ENCODE measurements around the gene TRAM2.

Gene TRAM2

DNA sequence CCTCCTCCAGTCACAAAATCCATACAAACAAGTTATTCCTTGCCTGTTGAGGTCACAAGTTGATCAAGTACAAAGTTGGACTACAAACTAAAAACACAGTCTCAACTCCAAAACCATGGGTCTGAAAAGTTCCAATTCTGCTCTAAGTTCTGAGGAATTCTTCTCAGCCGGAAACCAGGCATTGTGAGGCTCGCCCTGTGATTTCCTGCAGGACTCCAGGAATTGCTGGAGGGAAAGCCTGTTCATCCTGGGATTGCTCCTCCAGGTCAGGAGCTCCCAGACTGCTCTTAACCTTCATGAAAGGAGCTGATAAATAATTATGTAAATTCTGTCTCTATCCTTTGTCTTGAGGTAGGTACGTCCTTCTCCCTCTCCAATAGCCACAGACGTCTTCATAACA, 8.5 kb downstream of the TRAM2 start:
- H3K27me3 ChIP-seq (ENCODE audit: control insufficient read depth, insufficient read depth, low read length) = no peaks in the 10 kb centered on the region
- H3K27ac ChIP-seq (ENCODE audit: low read length) = no peak overlapping the region
- no peak for DNase-seq (ENCODE audit: low read depth, low spot score)
- no peaks in the 10 kb centered on the region for H3K9me3 ChIP-seq (ENCODE audit: control insufficient read depth, insufficient read depth, low read length)
- no CpG with 5 or more reads among the region's 4 CpGs for WGBS (ENCODE audit: insufficient coverage, insufficient read length)
- peaks cover 7% of the 10 kb centered on the region; the same call in 1 of the 2 replicates for H3K4me1 ChIP-seq (ENCODE audit: control insufficient read depth, insufficient read depth, low read length)
- no peaks in the 10 kb centered on the region for H3K36me3 ChIP-seq (ENCODE audit: control insufficient read depth, insufficient read depth, low read length)
- no peak overlapping the region for H3K4me3 ChIP-seq (ENCODE audit: low read length)

DNA sequence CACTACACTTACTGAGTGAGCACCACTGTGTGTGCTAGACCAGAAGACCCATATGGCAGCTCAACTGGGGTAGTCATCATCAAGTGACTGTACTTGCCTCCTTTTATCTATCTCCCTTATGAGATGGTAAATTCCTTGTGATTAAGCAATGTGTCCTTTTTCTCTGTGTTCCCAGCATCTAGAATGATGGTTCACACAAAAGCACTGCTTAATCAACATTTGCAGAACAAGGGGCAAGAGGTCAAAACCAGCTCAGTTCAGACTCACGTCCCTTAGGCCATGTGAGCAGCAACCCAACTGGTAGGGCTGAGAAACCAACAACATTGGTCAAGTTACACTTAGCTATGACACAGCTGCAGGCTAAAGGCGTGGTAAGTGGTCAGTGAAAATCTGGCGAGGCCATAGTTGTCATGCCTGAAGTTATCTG, 10.0 kb downstream of the TRAM2 start:
- Histone ChIP-seq H3K4me3 (ENCODE audit: low read length) (no peak overlapping the region; the same call in 1 of the 2 replicates), H3K27ac (ENCODE audit: low read length) (no peak overlapping the region), H3K4me1 (ENCODE audit: control insufficient read depth, insufficient read depth, low read length) (peaks cover 5% of the 10 kb centered on the region; the same call in 1 of the 2 replicates), H3K9me3 (ENCODE audit: control insufficient read depth, insufficient read depth, low read length) (no peaks in the 10 kb centered on the region), H3K27me3 (ENCODE audit: control insufficient read depth, insufficient read depth, low read length) (no peaks in the 10 kb centered on the region), H3K36me3 (ENCODE audit: control insufficient read depth, insufficient read depth, low read length) (no peaks in the 10 kb centered on the region)
- DNase-seq (ENCODE audit: low read depth, low spot score) = no peak
- no CpG with 5 or more reads among the region's 3 CpGs for WGBS (ENCODE audit: insufficient coverage, insufficient read length)

DNA sequence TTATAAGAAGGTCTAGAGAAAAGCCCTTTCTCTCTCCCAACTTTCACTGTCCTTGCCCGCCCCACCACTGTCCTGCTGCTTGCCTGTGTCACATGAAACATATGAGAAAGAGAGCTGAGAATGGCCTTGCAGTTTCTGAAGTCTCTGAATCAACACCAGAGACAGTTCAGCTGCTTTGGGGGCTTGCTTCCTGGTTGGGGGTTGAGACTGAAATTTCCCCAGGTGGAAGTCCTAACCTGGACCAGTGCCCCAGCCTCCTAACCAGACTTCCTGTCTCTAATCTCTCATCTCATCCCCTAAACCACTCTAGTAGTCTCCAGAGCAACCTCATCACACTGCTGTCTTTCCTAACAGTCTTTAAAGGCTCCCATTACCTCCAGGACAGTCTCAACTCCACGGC, 10.7 kb downstream of the TRAM2 start:
- Histone ChIP-seq H3K9me3 (ENCODE audit: control insufficient read depth, insufficient read depth, low read length) (no peaks in the 10 kb centered on the region), H3K4me3 (ENCODE audit: low read length) (no peak overlapping the region), H3K27ac (ENCODE audit: low read length) (no peak overlapping the region), H3K27me3 (ENCODE audit: control insufficient read depth, insufficient read depth, low read length) (no peaks in the 10 kb centered on the region), H3K4me1 (ENCODE audit: control insufficient read depth, insufficient read depth, low read length) (peaks cover 5% of the 10 kb centered on the region; the same call in 1 of the 2 replicates), H3K36me3 (ENCODE audit: control insufficient read depth, insufficient read depth, low read length) (no peaks in the 10 kb centered on the region)
- no peak for DNase-seq (ENCODE audit: low read depth, low spot score)
- no CpG with 5 or more reads among the region's 2 CpGs for WGBS (ENCODE audit: insufficient coverage, insufficient read length)

DNA sequence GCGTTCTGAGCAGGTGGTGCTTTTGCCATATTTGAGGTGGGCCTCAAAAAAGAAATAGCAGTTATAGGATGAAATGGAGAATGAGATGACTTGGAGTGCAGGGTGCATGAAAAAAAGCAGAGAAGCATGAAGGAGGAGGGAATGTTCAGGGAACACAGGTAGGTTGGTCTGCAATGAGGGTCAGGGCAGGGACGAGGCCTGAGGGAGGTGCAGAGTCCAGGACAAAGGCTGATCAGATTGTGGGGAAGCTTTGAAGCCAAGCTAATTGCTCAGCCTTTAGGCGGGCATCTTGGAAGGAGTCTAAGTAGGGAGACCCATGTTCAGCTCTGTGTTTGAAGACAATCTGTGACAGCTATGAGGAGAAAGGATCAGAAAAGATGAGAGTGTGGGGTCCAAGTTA, 12.0 kb downstream of the TRAM2 start:
- WGBS (ENCODE audit: insufficient coverage, insufficient read length) = no CpG with 5 or more reads among the region's 3 CpGs
- peaks cover 3% of the 10 kb centered on the region; the same call in 1 of the 2 replicates for H3K4me1 ChIP-seq (ENCODE audit: control insufficient read depth, insufficient read depth, low read length)

DNA sequence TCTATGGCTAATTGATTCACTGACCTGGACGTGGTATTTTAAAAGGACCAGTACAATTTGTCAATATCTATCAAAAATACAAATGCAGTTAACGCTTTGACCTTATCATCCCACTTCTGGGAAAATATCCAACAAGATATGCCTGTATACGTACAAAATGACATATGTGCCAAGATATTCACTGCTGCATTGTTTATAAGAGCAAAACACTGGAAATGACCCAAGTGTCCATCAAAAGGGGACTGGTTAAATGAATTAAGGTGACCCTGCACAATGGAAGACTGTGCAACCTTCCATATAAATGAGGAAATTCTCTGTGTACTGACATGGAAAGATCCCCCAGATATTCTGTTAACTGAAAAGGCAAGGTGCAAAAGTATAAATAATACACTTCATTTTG, 13.9 kb downstream of the TRAM2 start:
- no CpG with 5 or more reads among the region's 3 CpGs for WGBS (ENCODE audit: insufficient coverage, insufficient read length)

More for the DNA sequence above, 12.0 kb downstream of the TRAM2 start:
- H3K36me3 ChIP-seq (ENCODE audit: control insufficient read depth, insufficient read depth, low read length) = no peaks in the 10 kb centered on the region
- DNase-seq (ENCODE audit: low read depth, low spot score) = no peak
- no peak overlapping the region for H3K4me3 ChIP-seq (ENCODE audit: low read length)
- H3K27ac ChIP-seq (ENCODE audit: low read length) = no peak overlapping the region
- H3K9me3 ChIP-seq (ENCODE audit: control insufficient read depth, insufficient read depth, low read length) = no peaks in the 10 kb centered on the region
- no peaks in the 10 kb centered on the region for H3K27me3 ChIP-seq (ENCODE audit: control insufficient read depth, insufficient read depth, low read length)

DNA sequence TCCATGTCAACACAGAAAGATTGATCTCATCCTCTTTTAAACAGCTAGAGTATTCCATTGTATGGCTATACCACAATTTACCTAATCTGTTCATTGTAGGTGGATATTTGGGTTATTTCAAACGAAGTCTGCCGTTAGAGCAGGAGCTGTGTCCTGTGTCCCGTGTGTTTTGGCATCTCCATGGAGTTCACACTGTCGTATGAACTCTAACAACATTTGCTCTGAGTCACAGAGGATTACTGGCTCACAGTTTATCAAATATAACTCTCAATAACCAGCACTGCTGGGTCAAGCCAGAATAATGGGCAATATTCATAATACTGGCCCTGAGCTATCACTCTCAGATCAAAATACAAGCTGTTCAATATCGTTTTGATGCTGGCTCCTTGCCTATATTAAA, 16.4 kb downstream of the TRAM2 start:
- Histone ChIP-seq H3K9me3 (ENCODE audit: control insufficient read depth, insufficient read depth, low read length) (no peaks in the 10 kb centered on the region), H3K27ac (ENCODE audit: low read length) (no peak overlapping the region), H3K4me1 (ENCODE audit: control insufficient read depth, insufficient read depth, low read length) (peaks cover 5% of the 10 kb centered on the region; the same call in 1 of the 2 replicates), H3K36me3 (ENCODE audit: control insufficient read depth, insufficient read depth, low read length) (no peaks in the 10 kb centered on the region), H3K27me3 (ENCODE audit: control insufficient read depth, insufficient read depth, low read length) (no peaks in the 10 kb centered on the region), H3K4me3 (ENCODE audit: low read length) (no peak overlapping the region)
- no peak for DNase-seq (ENCODE audit: low read depth, low spot score)
- no CpG with 5 or more reads among the region's 5 CpGs for WGBS (ENCODE audit: insufficient coverage, insufficient read length)

More for the DNA sequence above, 13.9 kb downstream of the TRAM2 start:
- Histone ChIP-seq H3K27me3 (ENCODE audit: control insufficient read depth, insufficient read depth, low read length) (no peaks in the 10 kb centered on the region), H3K4me1 (ENCODE audit: control insufficient read depth, insufficient read depth, low read length) (peaks cover 6% of the 10 kb centered on the region; the same call in 1 of the 2 replicates), H3K27ac (ENCODE audit: low read length) (no peak overlapping the region), H3K36me3 (ENCODE audit: control insufficient read depth, insufficient read depth, low read length) (no peaks in the 10 kb centered on the region), H3K4me3 (ENCODE audit: low read length) (no peak overlapping the region), H3K9me3 (ENCODE audit: control insufficient read depth, insufficient read depth, low read length) (no peaks in the 10 kb centered on the region)
- no peak for DNase-seq (ENCODE audit: low read depth, low spot score)

DNA sequence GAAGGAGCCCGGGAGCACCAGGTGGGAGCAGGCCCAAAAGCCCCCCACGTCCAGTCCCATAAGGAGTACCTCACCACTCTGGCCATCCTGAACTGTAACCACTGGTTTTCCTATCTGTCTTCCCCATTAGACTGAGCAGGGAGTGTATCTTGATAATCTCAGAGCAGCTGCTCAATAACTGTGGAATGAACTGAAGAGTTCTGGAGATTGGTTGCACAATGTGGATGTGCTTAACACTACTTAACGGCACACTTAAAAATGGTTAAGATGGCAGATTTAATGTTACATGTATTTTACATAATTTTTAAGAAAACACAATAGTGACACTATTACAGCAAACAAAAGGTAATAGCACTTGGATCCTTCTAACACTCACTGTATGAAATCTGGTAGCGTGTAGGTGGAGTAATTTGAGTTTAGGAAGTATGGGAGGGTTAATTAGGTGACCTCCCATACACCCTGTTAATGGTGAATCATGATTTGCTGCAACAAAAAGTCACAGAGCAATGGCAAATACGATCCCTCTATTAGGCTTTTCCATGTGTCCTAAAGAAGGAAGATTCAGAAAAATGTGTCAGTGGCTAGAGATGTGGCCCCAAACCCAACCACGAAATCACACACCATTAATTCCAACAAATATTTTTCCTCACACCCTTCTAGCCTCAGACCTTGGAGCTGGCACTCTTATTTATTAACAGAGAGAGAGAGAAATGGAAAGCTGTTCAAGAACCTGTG, 18.4 kb downstream of the TRAM2 start:
- peaks cover 4% of the 10 kb centered on the region; the same call in 1 of the 2 replicates for H3K4me1 ChIP-seq (ENCODE audit: control insufficient read depth, insufficient read depth, low read length)
- no peak overlapping the region for H3K4me3 ChIP-seq (ENCODE audit: low read length)
- no peak overlapping the region for H3K27ac ChIP-seq (ENCODE audit: low read length)
- no peaks in the 10 kb centered on the region for H3K36me3 ChIP-seq (ENCODE audit: control insufficient read depth, insufficient read depth, low read length)
- no peaks in the 10 kb centered on the region for H3K9me3 ChIP-seq (ENCODE audit: control insufficient read depth, insufficient read depth, low read length)
- DNase-seq (ENCODE audit: low read depth, low spot score) = no peak
- H3K27me3 ChIP-seq (ENCODE audit: control insufficient read depth, insufficient read depth, low read length) = no peaks in the 10 kb centered on the region
- no CpG with 5 or more reads among the region's 6 CpGs for WGBS (ENCODE audit: insufficient coverage, insufficient read length)

DNA sequence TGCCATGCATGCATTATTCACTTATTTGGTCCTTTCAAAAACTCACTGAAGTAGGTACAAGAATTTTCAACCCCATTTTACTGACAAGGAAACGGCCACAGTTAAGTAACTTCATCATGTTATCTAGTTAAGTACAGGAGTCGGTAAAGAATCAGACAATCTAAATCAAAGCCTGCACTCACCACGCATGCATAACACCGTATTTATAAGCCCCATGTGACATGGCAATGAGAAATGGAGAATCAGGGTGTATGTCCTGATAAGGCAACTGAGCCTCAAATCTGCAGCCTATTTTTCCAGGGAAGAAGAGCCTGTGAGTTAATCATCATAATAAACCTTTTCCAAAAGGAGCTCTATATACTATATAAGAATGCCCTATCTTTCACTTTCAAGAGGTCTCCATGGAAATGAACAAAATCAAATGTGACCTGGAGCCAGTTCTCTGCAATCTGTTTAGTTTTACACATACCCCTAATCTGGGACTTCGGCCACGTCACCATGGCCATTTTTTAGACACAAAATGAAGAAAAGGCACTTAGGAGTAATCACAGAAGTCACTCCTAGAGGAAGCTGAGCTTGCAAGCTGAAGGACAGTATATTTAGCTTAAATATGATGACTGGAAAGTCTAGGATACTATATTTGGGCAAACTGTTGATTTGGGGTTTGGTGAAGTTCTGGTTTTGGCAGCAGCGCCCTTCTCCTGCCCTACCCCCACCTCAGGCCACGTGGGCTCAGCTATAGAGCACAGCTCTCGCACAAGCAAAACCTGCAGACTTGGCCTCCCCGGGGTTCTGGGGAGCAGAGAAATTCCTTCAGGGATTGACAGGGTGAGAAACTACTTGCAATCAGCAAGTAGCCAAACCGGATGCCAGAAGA, 19.2 kb downstream of the TRAM2 start:
- Histone ChIP-seq H3K4me3 (ENCODE audit: low read length) (no peak overlapping the region), H3K36me3 (ENCODE audit: control insufficient read depth, insufficient read depth, low read length) (no peaks in the 10 kb centered on the region), H3K4me1 (ENCODE audit: control insufficient read depth, insufficient read depth, low read length) (peaks cover 4% of the 10 kb centered on the region; the same call in 1 of the 2 replicates), H3K27me3 (ENCODE audit: control insufficient read depth, insufficient read depth, low read length) (no peaks in the 10 kb centered on the region), H3K9me3 (ENCODE audit: control insufficient read depth, insufficient read depth, low read length) (no peaks in the 10 kb centered on the region), H3K27ac (ENCODE audit: low read length) (no peak overlapping the region)
- no CpG with 5 or more reads among the region's 11 CpGs for WGBS (ENCODE audit: insufficient coverage, insufficient read length)
- DNase-seq (ENCODE audit: low read depth, low spot score) = no peak

DNA sequence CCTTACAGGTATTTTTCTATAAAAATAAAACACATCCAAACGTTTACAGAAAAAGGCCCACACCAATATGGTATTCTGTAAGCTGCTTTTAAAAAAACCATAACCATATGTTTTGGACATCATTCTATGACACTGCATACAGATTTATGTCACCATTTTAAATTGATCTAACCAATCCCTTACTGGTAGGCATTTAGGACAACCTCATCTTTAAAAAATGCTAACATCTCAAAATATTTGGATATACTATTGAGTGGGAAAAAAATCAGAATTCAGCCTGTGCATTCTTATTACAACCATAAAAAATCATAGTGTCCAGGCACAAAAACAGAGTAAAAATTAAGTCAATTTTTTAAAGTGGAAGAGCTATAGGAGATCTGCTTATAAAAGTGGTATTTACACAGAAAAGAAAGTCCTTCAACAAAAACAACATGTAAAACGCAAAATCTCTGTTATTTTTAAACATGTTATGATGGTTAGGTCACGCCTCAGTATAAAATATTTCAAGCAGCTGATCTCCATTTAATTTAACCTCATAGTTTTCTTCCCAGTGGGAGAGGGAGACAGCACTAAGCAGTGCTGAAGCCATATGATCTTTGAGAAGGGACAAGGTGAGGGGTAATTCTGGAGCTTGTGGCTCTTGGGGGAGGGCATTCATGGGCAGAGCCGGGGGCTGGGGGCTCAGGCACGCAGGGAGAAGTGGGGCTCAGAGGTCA, 21.2 kb downstream of the TRAM2 start:
- no peak overlapping the region for H3K4me3 ChIP-seq (ENCODE audit: low read length)
- no peak overlapping the region for H3K27ac ChIP-seq (ENCODE audit: low read length)
- WGBS (ENCODE audit: insufficient coverage, insufficient read length) = no CpG with 5 or more reads among the region's 5 CpGs

DNA sequence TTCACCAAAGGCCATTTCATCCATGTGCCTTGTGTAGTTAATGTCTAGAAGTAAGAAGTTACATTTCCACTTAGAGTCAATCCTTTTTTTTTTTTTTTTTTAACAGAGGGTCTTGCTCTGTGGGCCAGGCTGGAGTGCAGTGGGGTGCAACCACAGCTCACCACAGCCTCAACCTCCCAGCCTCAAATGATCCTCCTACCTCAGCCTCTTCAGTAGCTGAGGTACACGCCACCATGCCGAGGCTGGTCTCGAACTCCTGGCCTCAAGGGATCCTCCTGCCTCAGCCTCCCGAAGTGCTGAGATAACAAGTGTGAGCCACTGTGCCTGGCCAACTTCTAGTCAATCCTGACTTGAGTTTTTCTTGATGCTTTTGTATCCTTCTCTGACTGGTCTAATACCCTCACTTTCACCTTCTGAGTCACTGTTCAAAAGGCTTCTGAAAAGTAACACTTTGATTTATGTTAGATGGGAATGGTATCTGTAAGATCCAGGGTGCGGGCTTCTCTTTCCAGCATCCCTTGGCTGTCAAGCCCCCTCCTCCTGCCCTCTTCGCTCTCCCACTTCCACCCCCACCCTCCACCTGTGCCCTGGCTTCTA, 22.1 kb downstream of the TRAM2 start:
- H3K36me3 ChIP-seq (ENCODE audit: control insufficient read depth, insufficient read depth, low read length) = no peaks in the 10 kb centered on the region
- DNase-seq (ENCODE audit: low read depth, low spot score) = no peak
- H3K4me3 ChIP-seq (ENCODE audit: low read length) = no peak overlapping the region
- no CpG with 5 or more reads among the region's 6 CpGs for WGBS (ENCODE audit: insufficient coverage, insufficient read length)
- H3K9me3 ChIP-seq (ENCODE audit: control insufficient read depth, insufficient read depth, low read length) = no peaks in the 10 kb centered on the region
- H3K27ac ChIP-seq (ENCODE audit: low read length) = no peak overlapping the region
- H3K4me1 ChIP-seq (ENCODE audit: control insufficient read depth, insufficient read depth, low read length) = peaks cover 14% of the 10 kb centered on the region
- H3K27me3 ChIP-seq (ENCODE audit: control insufficient read depth, insufficient read depth, low read length) = no peaks in the 10 kb centered on the region

More for the DNA sequence above, 21.2 kb downstream of the TRAM2 start:
- Histone ChIP-seq H3K4me1 (ENCODE audit: control insufficient read depth, insufficient read depth, low read length) (peaks cover 14% of the 10 kb centered on the region), H3K9me3 (ENCODE audit: control insufficient read depth, insufficient read depth, low read length) (no peaks in the 10 kb centered on the region), H3K36me3 (ENCODE audit: control insufficient read depth, insufficient read depth, low read length) (no peaks in the 10 kb centered on the region), H3K27me3 (ENCODE audit: control insufficient read depth, insufficient read depth, low read length) (no peaks in the 10 kb centered on the region)
- no peak for DNase-seq (ENCODE audit: low read depth, low spot score)

Data from iPS DF 6.9 (cell line).